H9 (cell line): ENCODE results near the gene ETV6. TPM values are rescaled to one million over a fixed set of nuclear protein-coding genes. Genes with fewer than 3 reads are reported as not detected.

ENCODE experiments used
- DNase-seq: peaks from one replicate; pipeline ENCODE4 v3.0.0-alpha.2; 2017
- H2AFZ ChIP-seq: one replicate; pipeline ENCODE4 v1.6.1; 2013; ENCODE audit warnings: mild to moderate bottlenecking, low read length, control low read depth, moderate library complexity
- H2AK5ac ChIP-seq: 2 replicates; pipeline ENCODE4 v1.6.1; 2013; ENCODE audit warnings: low read length, control low read depth, mixed read lengths; ENCODE audit not compliant: insufficient read length
- H2BK120ac ChIP-seq: one replicate; pipeline ENCODE4 v1.6.1; 2013; ENCODE audit warnings: low read depth, mild to moderate bottlenecking, low read length, control low read depth, inconsistent platforms; ENCODE audit not compliant: poor library complexity, severe bottlenecking
- H2BK12ac ChIP-seq: 2 replicates; pipeline ENCODE4 v1.6.1; 2013; ENCODE audit warnings: low read length, control low read depth, mixed read lengths, low read depth; ENCODE audit not compliant: insufficient read length
- H2BK15ac ChIP-seq: 2 replicates; pipeline ENCODE4 v1.6.1; 2013; ENCODE audit warnings: low read depth, low read length, control low read depth
- H2BK20ac ChIP-seq: one replicate; pipeline ENCODE4 v1.6.1; 2013; ENCODE audit warnings: low read depth, mild to moderate bottlenecking, low read length, control low read depth, inconsistent platforms; ENCODE audit not compliant: poor library complexity, severe bottlenecking
- H2BK5ac ChIP-seq: 2 replicates; pipeline ENCODE4 v1.6.1; 2013; ENCODE audit warnings: low read length, control low read depth, mixed read lengths; ENCODE audit not compliant: insufficient read length
- H3K14ac ChIP-seq: 2 replicates; pipeline ENCODE4 v1.6.1; 2013; ENCODE audit warnings: low read length, control low read depth; ENCODE audit not compliant: insufficient read depth
- H3K18ac ChIP-seq: 2 replicates; pipeline ENCODE4 v1.6.1; 2013; ENCODE audit warnings: low read depth, mild to moderate bottlenecking, mixed read lengths, low read length, control low read depth; ENCODE audit not compliant: insufficient read length
- H3K23ac ChIP-seq: 2 replicates; pipeline ENCODE4 v1.6.1; 2013; ENCODE audit warnings: low read length, control low read depth, mixed read lengths, low read depth; ENCODE audit not compliant: insufficient read length
- H3K23me2 ChIP-seq: 2 replicates; pipeline ENCODE4 v1.6.1; 2013; ENCODE audit warnings: low read depth, mild to moderate bottlenecking, mixed read lengths, low read length, control low read depth; ENCODE audit not compliant: insufficient read length, poor library complexity, severe bottlenecking
- H3K27ac ChIP-seq: 2 replicates; pipeline ENCODE4 v1.5.1; 2013; ENCODE audit warnings: low read length, control low read depth, mixed read lengths, low read depth; ENCODE audit not compliant: insufficient read length
- H3K27me3 ChIP-seq: 2 replicates; pipeline ENCODE4 v1.6.1; 2013; ENCODE audit warnings: low read length, control low read depth, inconsistent platforms; ENCODE audit not compliant: insufficient read depth
- H3K4ac ChIP-seq: 2 replicates; pipeline ENCODE4 v1.6.1; 2013; ENCODE audit warnings: low read depth, mild to moderate bottlenecking, control low read depth, inconsistent platforms, low read length, moderate library complexity
- H3K4me1 ChIP-seq: 2 replicates; pipeline ENCODE4 v1.6.1; 2013; ENCODE audit warnings: low read length, control low read depth, inconsistent platforms; ENCODE audit not compliant: insufficient read depth
- H3K4me2 ChIP-seq: 2 replicates; pipeline ENCODE4 v1.6.1; 2013; ENCODE audit warnings: low read length, control low read depth, mixed read lengths; ENCODE audit not compliant: insufficient read length, insufficient read depth
- H3K56ac ChIP-seq: 2 replicates; pipeline ENCODE4 v1.6.1; 2013; ENCODE audit warnings: low read depth, mild to moderate bottlenecking, mixed read lengths, low read length, control low read depth; ENCODE audit not compliant: insufficient read length
- H3K79me1 ChIP-seq: 2 replicates; pipeline ENCODE4 v1.6.1; 2013; ENCODE audit warnings: low read depth, mild to moderate bottlenecking, moderate library complexity, low read length, control low read depth, inconsistent platforms; ENCODE audit not compliant: insufficient read depth, poor library complexity, severe bottlenecking
- H3K79me2 ChIP-seq: 2 replicates; pipeline ENCODE4 v1.6.1; 2013; ENCODE audit warnings: low read length, control low read depth, inconsistent platforms; ENCODE audit not compliant: insufficient read depth
- H3K9ac ChIP-seq: 2 replicates; pipeline ENCODE4 v1.6.1; 2013; ENCODE audit warnings: low read length, control low read depth, mixed read lengths; ENCODE audit not compliant: insufficient read length; ENCODE audit errors: extremely low read depth
- H3K9me3 ChIP-seq: one replicate; pipeline ENCODE4 v1.6.1; 2013; ENCODE audit warnings: low read depth, low read length, inconsistent platforms; ENCODE audit not compliant: control insufficient read depth
- H3T11ph ChIP-seq: one replicate; pipeline ENCODE4 v1.6.1; 2013; ENCODE audit warnings: mild to moderate bottlenecking, low read length, control low read depth, inconsistent platforms
- H4K20me1 ChIP-seq: one replicate; pipeline ENCODE4 v1.6.1; 2013; ENCODE audit not compliant: control insufficient read depth, insufficient read length, insufficient read depth
- H4K5ac ChIP-seq: 2 replicates; pipeline ENCODE4 v1.6.1; 2013; ENCODE audit warnings: low read depth, mild to moderate bottlenecking, mixed read lengths, low read length, control low read depth; ENCODE audit not compliant: insufficient read length
- H4K8ac ChIP-seq: replicated peaks from 2 replicates; pipeline ENCODE4 v1.6.1; 2013; ENCODE audit warnings: low read length, control low read depth, mixed read lengths, low read depth; ENCODE audit not compliant: insufficient read length
- H4K91ac ChIP-seq: 2 replicates; pipeline ENCODE4 v1.6.1; 2013; ENCODE audit warnings: low read depth, mild to moderate bottlenecking, moderate library complexity, mixed read lengths, low read length, control low read depth; ENCODE audit not compliant: insufficient read length
- H3K27ac Mint-ChIP-seq, 3 experiments: 2 replicates in 2 of 3; 3 replicates in 1 of 3; pipeline ENCODE4 v1.8.0; 2020 to 2021; ENCODE audit warnings: mixed read lengths in 3 of 3, mild to moderate bottlenecking in 1 of 3, moderate library complexity in 1 of 3
- H3K27me3 Mint-ChIP-seq: 2 replicates; pipeline ENCODE4 v1.8.0; 2021; ENCODE audit warnings: low read depth, mild to moderate bottlenecking, moderate library complexity, mixed read lengths
- H3K36me3 Mint-ChIP-seq, 3 experiments: 2 replicates in 2 of 3; 3 replicates in 1 of 3; pipeline ENCODE4 v1.8.0; 2020 to 2021; ENCODE audit warnings: low read depth in 3 of 3, mixed read lengths in 3 of 3; ENCODE audit not compliant: insufficient read depth in 1 of 3
- H3K4me1 Mint-ChIP-seq, 2 experiments: 2 replicates each; pipeline ENCODE4 v1.8.0; 2020; ENCODE audit warnings: mixed read lengths in 2 of 2
- H3K4me3 Mint-ChIP-seq, 2 experiments: 2 replicates in 1 of 2; 3 replicates in 1 of 2; pipeline ENCODE4 v1.8.0; 2020 to 2021; ENCODE audit warnings: mild to moderate bottlenecking in 2 of 2, mixed read lengths in 2 of 2, moderate library complexity in 1 of 2
- H3K9me3 Mint-ChIP-seq, 2 experiments: 2 replicates in 1 of 2; 3 replicates in 1 of 2; pipeline ENCODE4 v1.8.0; 2020; ENCODE audit warnings: mild to moderate bottlenecking in 2 of 2, mixed read lengths in 2 of 2, moderate library complexity in 1 of 2
- CTCF ChIP-seq: fragments of 200-600 bp; sonication (generic); conservative IDR thresholded peaks from 3 replicates; pipeline ENCODE4 v1.8.0; 2021; ENCODE audit warnings: antibody characterized with exemption, mild to moderate bottlenecking
- WGBS: extraction: QIAGEN DNeasy Blood & Tissue Kit; methylation state at CpG from one replicate; pipeline ENCODE4 v1.1.7; 2013; ENCODE audit warnings: missing lambda C conversion rate, low lambda C conversion rate, mixed read lengths; ENCODE audit not compliant: insufficient read length; ENCODE audit errors: extremely low coverage; 5-methylcytosine and 5-hydroxymethylcytosine counted together
- total RNA-seq: library from RNA; stranded (reverse); gene quantifications from 2 replicates; pipeline ENCODE4 v1.2.1, GENCODE V29; 2021

The ETV6 gene
- total RNA-seq, 1 experiment from 2014 or later: 28.7 TPM

GRCh38 chr12:11834931-11835330 lies 185.5 kb downstream of the ETV6 start:
- no peaks in the 10 kb centered on the region for H3K79me2 ChIP-seq
- no peaks in the 10 kb centered on the region for H3K79me1 ChIP-seq
- no peak overlapping the region for H2BK120ac ChIP-seq
- H3K9me3 Mint-ChIP-seq: no peaks in the 10 kb centered on the region
- H4K5ac ChIP-seq: no peak overlapping the region
- WGBS: no CpG with 5 or more reads among the region's 3 CpGs
- H2AFZ ChIP-seq: no peak overlapping the region
- peaks cover 10 to 11% of the 10 kb centered on the region in 2 experiments for H3K4me1 Mint-ChIP-seq
- H3K4me1 ChIP-seq: peaks cover 2% of the 10 kb centered on the region; the same call in 1 of the 2 replicates
- no peak overlapping the region for H4K91ac ChIP-seq
- no peak overlapping the region for H3K23ac ChIP-seq
- no peak overlapping the region for H3K18ac ChIP-seq
- H2BK20ac ChIP-seq: no peak overlapping the region
- H3K9me3 ChIP-seq: no peaks in the 10 kb centered on the region
- no peaks in the 10 kb centered on the region for H4K20me1 ChIP-seq
- no peak overlapping the region for H3K27ac ChIP-seq
- no peak overlapping the region for H3K27ac Mint-ChIP-seq
- H4K8ac ChIP-seq: no peak overlapping the region
- H3K23me2 ChIP-seq: no peaks in the 10 kb centered on the region
- H3K27me3 ChIP-seq: no peaks in the 10 kb centered on the region
- no peak overlapping the region for H2AK5ac ChIP-seq
- no peak overlapping the region for H3T11ph ChIP-seq
- no peak overlapping the region for H3K9ac ChIP-seq
- no peak overlapping the region for H3K14ac ChIP-seq
- H3K4me2 ChIP-seq: no peak overlapping the region
- TF ChIP-seq CTCF: no peak
- H3K56ac ChIP-seq: no peak overlapping the region
- no peak overlapping the region for H2BK15ac ChIP-seq
- H2BK5ac ChIP-seq: no peak overlapping the region
- H3K4ac ChIP-seq: no peak overlapping the region
- peaks cover 0 to 8% (median 0%) of the 10 kb centered on the region in 3 experiments; a peak in 4 of 7 replicates for H3K36me3 Mint-ChIP-seq
- DNase-seq: no peak
- H3K27me3 Mint-ChIP-seq: no peaks in the 10 kb centered on the region
- H2BK12ac ChIP-seq: no peak overlapping the region
- no peak overlapping the region for H3K4me3 Mint-ChIP-seq
